ENCODE results near the gene DDRGK1.

GRCh38 chr20:3223994-3224680, 19.7 kb upstream of the DDRGK1 start:
- no peak for TF ChIP-seq CTCF (IDR thresholded peaks at IDR 0.05; ENCODE audit: low read length)
- TF ChIP-seq EZH2 (IDR thresholded peaks at IDR 0.05; ENCODE audit: borderline replicate concordance, low read length) = no peak

Data from OCI-LY1 (cell line).